ENCODE results near the gene ITGAE.

DNA sequence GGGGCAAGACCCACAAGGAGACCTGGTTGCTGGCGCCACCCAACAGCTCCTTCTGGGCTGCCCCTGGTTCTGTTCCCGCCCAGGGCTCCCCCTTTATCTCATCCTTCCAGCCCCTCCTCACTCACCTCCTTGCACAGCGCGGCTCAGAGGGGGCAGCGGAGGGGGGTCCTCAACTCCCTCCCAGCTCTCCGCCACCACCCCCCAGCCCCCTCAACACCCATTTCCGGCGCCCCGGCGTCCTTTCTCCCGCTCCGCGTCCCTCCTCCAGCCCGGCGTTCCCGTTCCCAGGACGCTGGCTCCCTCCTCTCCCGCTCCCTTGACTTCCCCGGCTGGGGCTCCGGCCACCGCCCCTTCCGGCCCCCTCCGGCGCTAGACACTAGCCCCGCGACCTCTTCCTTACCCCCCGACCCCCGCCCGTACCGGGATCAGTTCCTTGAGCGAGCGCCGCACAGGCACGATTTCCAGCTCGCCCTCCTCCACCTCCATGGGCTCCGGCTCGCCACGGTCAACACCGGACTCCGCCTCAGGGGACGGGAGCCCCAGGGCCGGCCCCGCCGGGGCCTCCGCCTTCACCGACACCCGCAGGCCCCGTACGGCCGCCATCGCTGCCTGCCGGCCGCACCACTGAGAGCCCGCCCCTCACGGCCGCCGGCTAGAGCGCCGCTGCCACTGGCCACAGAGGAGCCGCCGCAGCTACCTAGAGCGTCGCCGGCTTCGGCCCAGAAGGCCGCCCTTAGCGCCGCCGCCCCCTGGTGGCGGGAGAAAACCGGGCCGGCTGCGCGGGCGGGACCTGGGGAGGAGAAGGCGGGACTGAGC is 44.8 kb upstream of the ITGAE start, which contains the start of gene NCBP3:
- peak; percentile 93 for TF ChIP-seq POLR2AphosphoS5 (IDR thresholded peaks at IDR 0.05)
- TF ChIP-seq, protein P1, sequence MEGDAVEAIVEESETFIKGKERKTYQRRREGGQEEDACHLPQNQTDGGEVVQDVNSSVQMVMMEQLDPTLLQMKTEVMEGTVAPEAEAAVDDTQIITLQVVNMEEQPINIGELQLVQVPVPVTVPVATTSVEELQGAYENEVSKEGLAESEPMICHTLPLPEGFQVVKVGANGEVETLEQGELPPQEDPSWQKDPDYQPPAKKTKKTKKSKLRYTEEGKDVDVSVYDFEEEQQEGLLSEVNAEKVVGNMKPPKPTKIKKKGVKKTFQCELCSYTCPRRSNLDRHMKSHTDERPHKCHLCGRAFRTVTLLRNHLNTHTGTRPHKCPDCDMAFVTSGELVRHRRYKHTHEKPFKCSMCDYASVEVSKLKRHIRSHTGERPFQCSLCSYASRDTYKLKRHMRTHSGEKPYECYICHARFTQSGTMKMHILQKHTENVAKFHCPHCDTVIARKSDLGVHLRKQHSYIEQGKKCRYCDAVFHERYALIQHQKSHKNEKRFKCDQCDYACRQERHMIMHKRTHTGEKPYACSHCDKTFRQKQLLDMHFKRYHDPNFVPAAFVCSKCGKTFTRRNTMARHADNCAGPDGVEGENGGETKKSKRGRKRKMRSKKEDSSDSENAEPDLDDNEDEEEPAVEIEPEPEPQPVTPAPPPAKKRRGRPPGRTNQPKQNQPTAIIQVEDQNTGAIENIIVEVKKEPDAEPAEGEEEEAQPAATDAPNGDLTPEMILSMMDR (IDR thresholded peaks at IDR 0.05), result peak; percentile 83 to 98 (median 96)

Data from prostate gland (tissue), 2 donors.